8988T (cell line): ENCODE measurements around the gene LMAN2.
"Not testable (repeated sequence)": the region's sequence is repeated elsewhere in the genome, so short reads cannot be mapped to it uniquely, and the experiment has no call there.

ENCODE experiments used
- DNase-seq: peaks from one replicate; pipeline ENCODE4 v3.0.0; 2011

The LMAN2 gene

DNA sequence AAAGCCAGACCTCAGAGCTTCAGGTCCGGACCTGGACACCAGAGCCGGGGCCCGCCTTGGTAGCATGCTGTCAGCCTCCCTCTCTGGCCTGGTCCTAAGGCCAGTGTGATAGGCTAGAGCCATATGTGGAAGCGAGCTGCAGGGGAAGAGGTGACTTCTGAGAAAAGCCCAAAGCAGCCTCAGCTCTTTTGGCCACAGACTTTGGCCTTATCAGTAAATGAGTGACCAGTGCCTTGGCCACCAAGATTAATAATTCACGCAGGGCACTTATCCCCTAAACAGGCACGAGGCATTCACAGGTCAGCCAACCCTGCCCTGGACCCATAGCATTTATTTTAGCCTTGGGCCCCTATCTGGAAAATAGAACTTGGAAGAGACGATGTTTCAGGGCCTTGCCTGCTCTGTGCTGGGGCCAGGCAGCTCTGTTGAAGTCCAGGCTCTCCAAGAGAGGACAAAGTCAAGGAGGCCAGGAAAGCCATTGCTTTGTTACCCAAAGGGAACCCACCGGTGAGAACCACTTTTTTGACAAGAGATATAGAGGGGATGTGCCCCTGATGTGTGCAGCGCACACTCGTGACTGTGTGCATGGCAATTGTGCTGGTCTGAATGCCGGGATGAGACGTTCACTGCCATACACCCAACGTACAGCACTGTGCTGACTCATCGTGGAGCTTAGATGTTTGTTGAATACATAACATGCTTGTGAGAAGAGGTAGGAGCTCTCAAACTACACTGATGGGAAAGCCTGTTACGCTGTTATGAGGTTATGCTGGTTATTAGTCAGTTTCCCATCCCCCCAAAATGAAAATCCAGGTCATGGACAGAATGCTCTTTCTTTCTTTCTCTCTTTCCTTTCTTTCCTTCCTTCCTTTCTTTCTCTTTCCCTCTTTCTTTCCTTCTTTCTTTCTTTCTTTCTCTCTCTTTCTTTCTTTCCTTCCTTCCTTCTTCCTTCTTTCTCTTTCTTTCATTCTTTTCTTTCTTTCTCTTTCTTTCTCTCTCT is 27.7 kb upstream of the LMAN2 start:
- DNase-seq: no peak

DNA sequence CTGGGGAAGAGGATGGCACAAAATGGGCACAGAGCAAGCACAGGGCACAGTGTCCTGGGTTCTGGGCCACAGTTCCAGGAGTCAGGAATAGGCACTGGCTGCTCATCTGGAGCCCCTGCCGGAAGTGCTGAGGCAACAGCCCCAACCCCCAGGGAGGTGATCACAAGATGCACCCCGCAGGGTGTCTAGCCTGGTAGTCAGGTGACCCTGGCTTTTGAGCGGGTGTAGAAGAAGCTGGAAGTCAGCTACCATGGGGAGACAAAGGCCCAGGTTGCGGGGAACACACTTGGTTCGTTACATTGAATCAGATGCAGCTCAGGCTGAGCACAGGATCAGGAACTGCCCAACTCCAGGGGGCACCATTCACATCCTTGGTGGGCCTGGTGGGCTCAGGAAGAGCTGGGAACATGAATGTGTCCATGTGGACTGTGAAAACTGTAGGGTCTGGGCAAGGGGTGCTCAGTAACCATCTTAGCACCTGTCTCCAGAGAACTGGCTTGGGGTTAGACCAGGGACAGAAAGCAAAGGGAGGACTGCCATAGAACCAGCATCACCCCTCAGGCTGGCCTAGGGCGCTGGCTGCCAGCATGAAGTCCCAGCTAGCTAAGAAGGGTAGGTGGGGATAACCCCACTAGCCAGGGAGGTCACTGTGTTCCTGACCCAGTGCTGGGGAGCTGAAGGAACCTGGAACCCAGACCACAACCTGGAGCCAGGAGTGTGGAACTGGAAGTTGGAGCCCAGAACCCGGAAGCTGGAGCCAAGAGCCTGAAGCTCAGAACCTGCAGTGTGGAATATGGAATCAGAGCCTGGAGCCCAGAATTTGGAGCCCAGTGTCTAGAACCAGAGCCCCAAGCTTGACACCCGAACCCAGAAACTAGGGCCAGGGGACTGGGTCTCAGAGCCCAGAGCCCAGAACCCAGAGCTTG is 26.6 kb upstream of the LMAN2 start:
- DNase-seq: no peak

DNA sequence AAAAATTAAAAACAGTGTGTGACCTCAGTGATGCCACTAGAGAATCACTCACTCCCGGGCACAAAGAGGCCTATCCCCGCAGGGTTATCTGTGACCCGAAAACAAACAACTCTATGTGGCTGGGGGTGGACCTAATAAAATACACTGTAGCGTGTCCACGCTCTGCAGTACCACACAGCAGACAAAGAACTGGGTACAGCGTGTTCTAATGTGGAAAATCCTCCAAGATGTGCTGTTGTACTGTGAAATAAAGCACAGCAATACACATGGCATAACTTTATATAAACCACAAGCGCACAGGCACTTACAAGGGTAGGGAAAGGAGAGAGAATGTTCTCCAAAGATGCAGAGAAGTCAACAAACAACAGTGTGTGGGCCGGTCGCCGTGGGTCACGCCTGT is 24.6 kb upstream of the LMAN2 start:
- no peak for DNase-seq

DNA sequence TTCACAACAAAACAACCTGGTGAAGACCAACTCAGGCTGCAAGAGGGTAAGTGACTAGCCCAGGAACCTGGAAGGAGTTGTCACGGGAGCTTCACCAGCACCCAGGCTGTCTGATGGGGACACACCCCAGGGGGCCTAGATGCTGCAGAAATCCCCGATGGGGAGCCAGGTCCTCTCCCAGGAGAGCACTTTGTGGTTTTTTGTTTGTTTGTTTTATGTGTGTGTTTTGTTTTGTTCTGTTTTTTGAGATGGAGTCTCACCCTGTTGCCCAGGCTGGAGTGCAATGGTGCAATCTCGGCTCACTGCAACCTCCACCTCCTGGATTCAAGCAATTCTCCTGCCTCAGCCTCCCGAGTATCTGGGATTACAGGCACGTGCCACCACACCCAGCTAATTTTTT is 24.0 kb upstream of the LMAN2 start:
- DNase-seq: not testable (repeated sequence)

DNA sequence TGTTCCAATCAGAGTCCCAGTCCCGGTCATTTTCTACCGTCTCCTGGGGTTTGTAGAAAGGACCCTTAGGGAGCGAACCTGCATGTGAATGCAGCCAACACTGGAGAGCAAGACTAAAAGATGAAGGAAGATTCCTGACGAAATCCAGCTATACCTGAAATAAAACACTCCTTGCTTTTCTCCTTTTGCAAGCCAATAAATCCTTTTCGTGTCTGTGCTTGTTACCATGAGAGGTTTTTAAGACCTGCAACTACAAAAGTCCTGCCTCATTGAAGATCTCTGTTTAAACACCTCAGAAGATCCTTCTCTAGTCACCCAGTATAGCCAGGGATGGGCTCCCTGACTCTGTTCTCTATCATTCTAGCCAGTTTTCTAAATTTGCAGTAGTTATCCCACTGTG is 22.7 kb upstream of the LMAN2 start:
- no peak for DNase-seq

DNA sequence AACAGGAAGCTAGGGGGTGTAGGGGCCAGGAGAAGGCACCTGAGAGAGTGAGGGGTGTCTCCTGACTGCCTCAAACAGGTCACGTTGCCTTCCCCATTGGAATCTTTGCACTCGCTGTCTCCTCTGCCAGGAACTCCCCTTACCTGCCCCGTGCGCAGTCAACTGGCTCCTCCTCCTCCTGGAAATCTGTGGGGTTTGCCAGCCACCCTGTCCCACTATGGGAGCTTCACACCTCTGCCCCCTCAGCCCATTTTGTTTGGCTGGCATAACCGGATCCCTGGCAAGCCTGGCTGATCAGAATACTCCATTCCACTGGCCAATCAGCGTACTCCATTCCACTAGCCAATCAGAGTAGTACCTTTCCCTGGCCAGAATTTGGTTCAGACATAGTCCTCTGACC is 22.3 kb upstream of the LMAN2 start:
- DNase-seq: no peak

DNA sequence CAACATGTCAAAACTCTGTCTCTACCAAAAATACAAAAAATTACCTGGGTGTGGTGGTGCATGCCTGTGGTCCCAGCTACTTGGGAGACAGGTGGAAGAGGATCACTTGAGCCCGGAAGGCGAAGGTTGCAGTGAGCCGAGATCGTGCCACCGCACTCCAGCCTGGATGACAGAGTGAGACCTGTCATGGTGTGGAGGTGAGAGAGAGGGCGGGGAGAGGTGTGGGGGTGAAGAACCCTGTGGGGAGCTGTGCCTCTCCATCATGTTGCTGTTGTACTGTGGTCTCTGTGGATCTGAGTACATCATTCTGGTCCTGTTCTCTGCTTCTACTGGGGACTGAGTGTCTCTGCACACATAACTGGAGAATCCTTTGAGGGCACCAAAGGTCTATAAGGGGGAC is 21.4 kb upstream of the LMAN2 start:
- DNase-seq: no peak

DNA sequence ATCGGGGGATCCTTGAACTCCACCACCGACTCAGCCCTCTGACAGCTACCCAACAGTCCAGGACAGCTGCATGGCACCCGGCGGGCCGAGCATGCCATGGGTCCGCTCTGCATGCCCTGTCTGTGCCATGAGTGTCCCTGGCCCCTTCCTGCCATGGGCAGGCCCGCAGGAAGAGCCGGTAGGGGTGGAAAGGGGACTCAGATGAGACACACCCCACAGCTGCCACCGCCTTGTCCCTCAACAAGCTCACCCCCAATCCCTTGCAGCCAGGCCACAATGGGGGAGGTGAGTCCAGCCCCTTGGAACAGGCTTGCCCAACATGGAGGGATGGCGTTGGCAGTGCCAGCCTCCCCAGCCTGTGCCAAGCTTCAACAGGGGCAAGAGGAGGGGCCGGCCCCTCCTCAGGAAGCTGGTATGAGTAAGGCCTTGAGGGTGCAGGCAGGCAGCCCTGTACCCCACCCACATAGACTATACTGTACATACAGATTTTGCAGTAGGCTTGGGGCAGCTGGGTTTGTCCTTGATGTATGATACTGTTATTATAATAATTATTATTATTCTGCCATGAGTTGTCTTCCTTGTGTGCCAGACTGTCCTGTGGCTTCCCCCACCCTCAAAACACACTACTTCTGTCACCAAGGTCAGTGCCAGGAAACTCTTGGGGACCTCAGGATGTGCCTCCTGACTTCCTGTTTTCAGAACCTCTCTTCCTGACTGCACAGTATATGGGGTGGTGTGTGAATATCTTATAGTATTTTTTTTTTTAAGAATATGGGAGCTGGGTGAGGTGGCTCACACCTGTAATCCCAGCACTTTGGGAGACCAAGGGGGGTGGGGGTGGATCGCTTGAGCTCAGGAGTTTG is 20.8 kb upstream of the LMAN2 start:
- DNase-seq: no peak

DNA sequence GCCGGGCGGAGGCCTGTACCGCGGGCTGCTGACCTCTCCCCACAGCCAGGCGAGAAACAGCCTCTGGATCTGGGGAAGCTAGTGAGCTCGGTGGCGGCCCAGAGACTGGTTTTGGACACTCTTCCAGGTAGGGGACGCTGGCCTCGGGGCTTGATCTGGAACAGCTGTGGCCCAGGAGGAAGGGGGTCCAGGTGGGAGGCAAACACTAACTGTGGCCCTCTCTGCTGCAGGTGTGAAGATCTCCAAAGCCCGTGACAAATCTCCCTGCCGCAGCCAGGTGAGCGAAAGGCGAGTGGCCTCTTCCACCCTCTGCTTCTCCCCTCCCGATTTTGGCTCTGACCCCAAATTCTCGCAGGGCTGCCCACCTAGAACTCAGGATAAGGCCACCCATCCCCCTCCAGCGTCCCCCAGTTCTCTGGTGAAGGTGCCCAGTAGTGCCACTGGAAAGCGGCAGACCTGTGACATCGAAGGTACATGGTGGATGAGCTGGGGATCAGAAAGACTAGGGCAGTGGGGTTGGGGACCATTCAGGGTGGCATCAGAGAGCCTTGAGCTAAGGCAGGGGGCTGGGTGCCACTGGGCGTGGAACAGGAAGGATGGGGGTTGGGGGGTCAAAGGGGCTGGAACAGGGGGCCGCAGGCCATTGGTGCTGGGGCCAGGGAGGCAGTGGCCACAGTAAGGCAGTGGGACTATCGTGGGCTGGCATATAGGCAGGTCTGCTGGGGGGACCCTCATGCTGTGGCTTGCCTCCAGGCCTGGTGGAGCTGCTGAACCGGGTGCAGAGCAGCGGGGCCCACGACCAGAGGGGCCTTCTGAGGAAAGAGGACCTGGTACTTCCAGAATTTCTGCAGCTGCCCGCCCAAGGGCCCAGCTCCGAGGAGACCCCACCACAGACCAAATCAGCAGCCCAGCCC is 19.9 kb upstream of the LMAN2 start:
- no peak for DNase-seq

DNA sequence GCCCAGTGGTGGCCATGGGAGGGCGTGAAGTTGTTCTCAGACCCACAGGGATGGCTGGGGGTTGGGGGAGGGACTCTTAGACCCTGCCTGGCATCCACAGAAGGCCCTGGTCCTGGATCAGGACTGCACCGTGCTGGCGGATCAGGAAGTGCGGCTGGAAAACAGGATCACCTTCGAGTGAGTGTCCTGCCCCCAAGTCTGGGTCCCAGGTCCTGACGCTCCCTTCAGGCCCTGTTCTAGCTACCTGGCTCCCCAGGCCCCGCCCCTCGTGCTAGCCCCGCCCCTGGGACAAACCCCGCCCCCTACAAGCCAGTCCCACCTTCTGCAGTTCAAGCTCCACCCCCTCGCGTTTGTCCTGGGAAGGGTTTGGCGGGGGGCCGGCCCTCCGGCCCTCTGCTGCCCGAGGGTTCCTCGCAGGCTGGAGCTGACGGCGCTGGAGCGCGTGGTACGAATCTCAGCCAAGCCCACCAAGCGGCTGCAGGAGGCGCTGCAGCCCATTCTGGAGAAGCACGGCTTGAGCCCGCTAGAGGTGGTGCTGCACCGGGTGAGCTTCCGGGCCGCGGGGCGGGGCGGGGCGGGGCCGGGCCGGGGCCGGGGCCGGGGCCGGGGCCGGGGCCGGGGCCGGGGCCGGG is 19.1 kb upstream of the LMAN2 start:
- DNase-seq: peak; percentile 99

DNA sequence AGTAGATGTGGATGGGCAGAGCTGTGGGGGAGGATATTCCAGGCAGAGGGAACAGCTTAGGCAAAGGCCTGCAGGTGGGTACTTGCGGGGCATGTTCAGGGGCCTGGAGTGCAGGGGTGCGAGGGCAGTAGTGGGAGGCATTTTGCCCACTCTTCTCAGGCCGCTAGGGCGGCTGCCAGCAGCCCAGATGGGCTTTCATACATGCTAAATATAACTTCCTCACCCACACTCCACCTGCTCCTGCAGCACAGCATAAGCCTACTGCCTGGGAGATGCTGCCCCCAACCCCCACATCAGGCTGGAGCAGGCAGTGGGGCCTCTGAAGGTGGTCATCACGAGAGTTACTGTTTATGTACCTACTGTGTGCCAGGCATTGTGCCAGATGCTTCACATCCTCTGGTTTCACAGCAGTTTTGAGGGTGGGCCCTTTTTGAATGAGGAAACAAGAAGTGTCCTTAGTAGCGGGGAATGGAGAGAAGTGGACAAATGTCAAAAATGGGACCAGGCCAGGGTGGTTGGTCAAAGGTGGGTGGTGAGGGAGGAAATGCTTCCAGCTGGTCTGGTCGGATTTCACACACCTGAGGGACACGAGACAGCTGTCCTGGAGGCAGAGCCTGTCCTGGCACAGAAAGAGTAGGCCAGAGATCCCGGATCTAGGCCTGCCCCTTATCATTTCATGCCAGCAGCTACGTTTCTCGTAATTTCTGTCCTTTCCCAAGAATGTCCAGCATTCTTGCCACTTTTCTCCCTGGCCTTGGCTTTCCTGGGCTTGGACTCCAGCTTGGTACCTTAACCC is 18.4 kb upstream of the LMAN2 start:
- DNase-seq: no peak

DNA sequence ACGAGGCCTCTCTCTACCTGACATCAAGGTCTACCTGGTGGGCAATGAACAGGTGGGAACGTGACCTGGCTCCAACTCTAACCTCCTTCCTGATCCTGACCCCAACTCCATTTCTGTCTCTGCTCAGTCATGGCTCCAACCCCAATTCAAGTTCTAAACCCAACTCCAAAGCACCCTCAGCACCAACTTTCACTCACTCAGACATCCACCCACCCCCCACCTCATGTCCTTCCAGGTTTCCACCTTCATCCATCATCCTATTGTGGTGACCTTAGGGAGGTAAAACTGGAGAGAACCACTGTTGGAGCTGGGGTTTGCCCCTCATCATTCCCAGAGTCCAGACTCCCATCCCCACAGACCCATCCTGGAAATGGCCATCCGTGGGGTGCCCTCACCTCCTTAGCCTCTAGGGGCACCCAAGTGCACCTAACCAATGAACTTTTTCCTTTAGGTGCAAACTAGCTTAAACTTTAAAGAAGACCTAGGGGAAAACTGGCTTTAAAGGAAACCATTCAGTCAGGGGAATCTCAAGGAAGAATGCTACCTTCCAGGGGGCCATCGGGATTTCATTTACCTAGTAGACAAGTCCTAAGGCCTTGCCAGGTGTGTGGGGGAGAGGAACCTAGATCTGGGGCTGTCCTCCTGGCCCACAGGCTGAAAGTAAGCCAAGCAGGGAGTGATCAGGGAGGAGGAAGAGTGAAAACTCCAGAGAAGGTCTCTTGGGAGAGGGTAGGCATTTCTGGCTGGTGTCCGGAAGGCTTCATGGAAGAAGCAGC is 17.6 kb upstream of the LMAN2 start:
- peak; percentile 89 for DNase-seq

DNA sequence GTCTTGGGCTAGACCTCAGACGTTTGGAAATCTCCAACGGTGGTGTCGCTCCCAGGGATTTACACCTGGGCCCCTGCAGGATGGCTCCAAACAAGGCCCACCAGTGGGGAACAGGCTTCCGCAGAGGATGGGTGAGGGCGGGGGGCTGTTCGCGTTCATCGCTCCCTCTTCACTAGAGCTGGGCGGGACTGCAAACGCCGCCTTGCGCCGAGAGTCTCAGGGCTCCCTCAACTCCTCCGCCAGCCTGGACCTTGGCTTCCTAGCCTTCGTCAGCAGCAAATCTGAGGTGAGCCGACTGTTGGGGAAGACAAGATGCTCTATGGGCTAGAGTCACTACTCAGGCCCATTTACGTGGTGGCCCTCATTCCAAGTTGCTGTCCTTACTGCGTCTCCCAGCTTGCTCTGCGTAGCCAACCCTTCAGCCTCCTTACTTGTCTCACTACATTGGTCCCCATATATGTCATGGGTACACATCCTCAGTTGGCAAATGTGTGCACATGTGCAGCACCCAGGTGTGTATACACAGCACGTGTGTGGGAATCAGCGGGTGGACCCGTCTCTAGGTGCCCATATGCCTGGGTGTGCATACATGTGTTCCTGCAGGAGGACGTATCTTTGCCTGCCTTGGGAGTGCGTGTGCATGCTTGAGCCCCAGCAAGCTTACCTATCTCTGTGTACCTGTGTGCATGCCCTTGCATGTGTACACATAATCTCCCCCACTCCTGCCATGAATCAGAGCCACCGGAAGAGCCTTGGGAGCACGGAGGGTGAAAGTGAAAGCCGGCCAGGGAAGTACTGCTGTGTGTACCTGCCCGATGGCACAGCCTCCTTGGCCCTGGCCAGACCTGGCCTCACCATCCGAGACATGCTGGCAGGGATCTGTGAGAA is 16.8 kb upstream of the LMAN2 start:
- DNase-seq: no peak

DNA sequence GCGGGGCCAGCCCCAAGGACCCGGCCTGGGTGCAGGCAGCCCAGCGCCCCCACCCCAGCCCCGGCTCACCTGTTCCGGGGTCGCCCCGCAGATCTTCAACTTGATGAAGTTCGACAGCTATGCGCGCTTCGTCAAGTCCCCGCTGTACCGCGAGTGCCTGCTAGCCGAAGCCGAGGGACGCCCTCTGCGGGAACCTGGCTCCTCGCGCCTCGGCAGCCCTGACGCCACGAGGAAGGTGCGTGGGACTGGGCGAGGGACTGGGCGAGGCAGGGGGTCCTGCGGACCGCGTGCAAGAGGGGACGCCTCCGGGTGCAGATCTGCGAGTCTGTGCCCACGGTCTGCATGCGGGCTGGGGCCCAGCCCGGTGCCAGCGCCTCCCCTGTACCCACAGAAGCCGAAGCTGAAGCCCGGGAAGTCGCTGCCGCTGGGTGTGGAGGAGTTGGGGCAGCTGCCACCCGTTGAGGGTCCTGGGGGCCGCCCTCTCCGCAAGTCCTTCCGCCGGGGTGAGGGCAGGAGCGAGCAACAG is 15.9 kb upstream of the LMAN2 start:
- no peak for DNase-seq

DNA sequence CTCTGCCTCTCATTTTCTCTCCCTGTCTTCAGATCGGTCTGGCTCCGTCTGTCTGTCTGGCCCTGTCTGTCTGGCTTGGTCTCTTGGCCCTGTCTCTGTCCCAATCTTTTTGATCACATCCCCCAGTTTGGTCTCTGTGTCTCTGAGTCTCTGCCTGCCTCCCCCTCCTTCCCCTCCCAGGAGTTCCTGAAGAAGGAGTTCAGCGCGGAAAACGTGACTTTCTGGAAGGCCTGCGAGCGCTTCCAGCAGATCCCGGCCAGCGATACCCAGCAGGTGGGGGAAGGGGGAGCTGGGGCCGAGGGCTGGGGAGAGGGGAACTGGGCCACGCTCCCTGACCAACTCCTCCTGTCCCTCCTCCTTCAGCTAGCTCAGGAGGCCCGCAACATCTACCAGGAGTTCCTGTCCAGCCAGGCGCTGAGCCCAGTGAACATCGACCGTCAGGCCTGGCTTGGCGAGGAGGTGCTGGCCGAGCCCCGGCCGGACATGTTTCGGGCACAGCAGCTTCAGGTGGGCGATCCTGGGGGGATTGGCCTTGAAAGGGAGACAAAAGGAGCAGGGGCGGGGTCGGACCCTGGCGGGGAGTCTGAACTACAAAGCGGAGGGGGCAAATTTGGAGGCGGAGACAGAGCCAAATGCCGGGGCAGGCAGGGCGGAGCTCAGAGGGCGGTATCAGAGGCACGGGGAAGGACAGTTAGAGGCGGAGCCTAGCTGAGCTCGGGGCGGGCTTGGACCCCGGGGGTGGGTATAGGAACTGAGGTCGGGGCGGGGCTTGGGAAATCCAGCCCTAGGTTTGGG is 15.3 kb upstream of the LMAN2 start:
- peak; percentile 92 for DNase-seq

DNA sequence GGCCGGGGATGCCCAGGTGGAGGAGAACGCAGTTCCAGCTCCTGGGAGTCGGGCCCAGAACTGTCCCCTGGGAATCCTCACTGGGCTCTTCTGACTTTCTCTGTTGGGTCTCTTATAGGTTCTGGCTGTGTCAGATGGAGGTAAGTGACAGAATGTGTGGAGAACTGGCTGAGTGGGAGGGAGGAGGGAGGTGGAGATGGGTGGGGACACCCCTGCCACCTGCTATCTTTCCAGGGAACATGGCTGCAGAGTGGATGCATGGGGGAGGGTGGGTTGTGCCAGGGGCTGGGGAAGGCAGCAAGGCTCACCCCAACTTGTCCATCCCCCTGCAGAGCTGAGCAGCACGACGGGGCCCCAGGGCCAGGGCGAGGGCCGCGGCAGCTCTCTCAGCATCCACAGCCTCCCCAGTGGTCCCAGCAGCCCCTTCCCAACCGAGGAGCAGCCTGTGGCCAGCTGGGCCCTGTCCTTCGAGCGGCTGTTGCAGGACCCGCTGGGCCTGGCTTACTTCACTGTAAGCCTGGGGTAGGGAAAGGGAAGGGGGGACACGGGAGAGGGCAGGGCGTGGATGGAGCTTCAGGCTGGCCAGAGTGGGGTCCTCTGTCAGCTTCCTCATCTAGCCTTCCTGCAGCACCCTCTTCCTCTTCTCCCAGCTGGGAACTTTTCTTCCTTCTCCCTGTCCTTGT is 14.5 kb upstream of the LMAN2 start:
- DNase-seq: no peak
